NCI-H2081 treated with DMSO at 0.1 percent for 48 hours (cell line): ENCODE results near the gene PTPRK.

Source experiments
- DNase-seq: peaks from one replicate; lab custom pipeline; 2025; lab: John Stamatoyannopoulos, UW

PTPRK gene

DNA sequence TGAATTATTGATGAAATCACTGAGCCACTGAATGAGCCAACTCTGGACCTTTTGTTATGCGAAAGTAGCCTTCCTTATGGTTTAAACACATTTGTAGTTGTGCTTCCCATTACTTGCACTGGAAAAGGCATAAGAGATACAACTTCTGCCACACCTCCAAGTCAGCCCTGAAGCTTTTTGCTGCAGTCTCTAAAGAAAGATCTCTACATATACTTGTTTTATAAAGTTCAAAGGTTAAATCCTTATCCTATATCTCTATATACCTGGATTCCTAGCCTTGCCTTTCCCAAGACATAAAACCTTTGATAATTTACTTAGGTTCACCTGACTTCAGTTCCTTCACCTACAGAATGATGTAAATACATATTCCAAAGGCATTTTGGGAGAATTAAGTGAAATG is 132.0 kb downstream of the PTPRK start:
- no peak for DNase-seq

GRCh38 chr6:128380891-128381290 is 139.5 kb downstream of the PTPRK start:
- no peak for DNase-seq

DNA sequence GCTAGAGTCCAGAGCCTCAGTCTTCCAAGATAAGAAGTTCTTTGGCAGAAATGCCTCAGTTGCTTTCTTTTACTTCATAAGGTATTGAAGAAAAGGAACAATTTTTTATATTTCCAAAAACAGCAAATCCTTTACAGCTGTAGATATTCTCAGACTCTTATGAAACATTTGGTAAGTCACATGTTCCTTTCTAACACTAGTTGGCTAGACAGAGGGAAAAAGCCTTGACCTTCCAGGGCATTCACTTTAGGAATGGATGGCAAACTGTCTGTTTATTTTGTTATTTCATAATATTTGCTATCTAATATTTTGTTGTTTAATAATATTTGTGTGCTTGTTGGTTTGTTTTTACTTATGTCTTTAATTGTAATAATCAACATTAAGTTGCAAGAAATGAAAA is 140.8 kb downstream of the PTPRK start:
- DNase-seq: no peak

GRCh38 chr6:128376952-128377503 is 143.4 kb downstream of the PTPRK start:
- no peak for DNase-seq

DNA sequence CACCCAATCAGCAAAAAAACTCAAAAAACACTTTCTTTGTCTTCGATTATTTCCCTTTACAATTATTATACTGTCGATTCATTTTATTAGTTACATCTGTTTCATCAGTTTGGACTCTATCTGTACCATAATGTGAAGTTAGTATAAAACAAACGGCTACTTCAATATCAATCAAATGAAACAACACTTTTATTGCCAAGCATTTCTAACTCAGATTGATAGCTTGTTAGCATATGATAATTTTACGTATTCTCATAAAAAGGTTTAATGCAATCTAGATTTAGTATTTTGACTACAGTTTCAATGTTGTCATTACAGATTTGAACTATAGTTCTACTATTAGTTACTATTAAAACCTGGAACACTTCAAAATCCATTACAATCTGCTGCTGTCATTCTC is 149.3 kb downstream of the PTPRK start:
- DNase-seq: no peak

DNA sequence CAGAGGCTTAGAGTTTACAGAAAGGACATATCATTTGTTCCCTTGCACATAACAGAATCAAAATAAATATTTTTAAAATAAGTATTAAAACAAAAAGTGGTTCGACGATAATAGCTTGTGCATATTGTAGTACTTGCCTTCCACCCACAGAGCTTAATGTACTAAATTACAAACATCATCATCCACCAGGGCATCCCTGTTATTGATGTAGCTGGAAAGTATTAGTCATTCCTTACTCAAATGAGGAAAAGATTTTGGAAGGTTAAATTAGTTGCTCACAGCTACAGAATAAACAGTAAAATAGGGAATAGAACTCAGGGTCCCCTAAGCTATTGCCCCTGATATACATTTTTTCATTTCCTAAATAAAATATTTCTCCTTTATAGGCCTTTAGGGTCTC is 150.3 kb downstream of the PTPRK start:
- DNase-seq: no peak

- DNase-seq: no peak
Observed at GRCh38 chr6:128368213-128368944, 152.0 kb downstream of the PTPRK start.

DNA sequence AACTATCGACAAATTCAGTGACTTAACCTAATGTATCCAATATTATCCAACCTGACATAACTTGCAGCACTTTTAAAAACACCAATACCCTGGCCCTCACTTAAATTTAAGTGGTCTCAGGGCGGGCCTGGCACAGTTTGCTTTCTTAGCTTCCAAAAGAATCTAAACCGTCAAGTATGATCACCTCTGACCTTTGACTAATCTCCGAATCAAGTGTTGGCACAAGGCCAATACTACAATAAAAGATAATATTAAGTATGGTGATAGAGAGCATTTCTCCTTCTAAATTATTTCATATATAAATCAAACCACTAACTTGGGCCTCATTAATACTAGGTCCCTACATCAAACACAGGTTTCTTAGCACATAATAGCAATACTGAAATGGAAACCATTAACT is 153.0 kb downstream of the PTPRK start:
- DNase-seq: no peak

- DNase-seq: no peak
Observed at GRCh38 chr6:128365520-128366160, 154.8 kb downstream of the PTPRK start.

GRCh38 chr6:128364766-128365519 is 155.5 kb downstream of the PTPRK start:
- DNase-seq: no peak

DNA sequence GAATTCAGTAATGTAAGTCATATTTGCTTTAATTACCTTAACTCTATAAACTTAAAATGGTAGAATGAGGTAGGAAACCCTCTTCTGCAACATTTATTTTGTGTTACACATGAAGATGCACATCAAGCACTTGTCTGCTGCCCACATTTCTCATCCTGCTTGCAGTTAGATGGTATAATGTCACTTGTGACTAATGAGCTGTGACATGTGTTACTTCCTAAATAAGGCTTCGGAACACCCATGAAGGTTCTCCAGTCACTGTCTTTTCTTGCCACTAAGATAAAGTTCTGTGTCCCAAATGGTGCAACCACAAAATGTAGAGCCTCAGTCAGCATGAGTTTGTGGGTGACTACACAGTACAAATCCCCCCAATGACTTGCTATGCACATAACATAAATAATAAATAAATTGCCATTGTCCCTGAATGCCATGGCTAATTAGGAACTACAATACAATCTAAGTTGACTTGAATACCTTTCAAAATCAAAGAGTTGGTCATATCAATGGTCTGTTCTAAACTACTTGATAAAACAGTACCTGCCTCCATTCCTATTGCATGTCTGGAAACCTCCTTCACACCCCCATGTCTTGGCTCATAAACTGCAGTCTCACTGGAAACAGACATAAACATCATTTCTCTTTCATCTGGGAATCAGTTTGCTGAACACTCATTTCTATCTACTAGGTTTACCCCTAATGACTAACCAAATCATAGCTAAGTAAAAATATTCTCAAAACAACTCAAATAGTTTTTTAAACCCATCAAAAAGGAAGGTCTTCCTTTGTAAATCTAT is 157.2 kb downstream of the PTPRK start:
- no peak for DNase-seq

GRCh38 chr6:128361378-128361777 is 159.0 kb downstream of the PTPRK start:
- no peak for DNase-seq

DNA sequence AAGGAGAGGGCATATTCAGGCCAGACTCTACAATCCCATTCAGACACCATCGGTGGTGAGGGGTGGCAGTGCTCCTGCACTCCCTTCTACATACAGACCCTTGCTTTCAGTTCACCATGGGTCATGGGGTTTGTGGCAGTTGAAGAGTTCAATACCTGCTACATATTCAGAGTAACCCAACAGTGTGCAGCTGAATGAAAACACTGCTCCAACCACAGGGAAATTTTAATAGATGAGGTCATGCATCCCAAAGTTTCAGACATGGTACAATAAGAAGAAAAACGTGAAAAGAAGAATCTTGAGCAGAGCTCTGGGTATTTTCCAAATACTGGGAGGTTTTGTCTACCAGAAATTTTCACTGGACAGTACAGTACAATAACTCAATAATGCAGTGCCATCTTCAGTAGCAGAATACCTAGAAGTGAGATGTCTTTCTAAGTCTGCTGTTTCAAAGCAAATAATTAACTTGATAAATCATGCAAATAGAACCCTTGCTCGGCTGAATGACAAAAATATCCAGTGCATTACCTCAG is 162.1 kb downstream of the PTPRK start:
- DNase-seq: no peak

DNA sequence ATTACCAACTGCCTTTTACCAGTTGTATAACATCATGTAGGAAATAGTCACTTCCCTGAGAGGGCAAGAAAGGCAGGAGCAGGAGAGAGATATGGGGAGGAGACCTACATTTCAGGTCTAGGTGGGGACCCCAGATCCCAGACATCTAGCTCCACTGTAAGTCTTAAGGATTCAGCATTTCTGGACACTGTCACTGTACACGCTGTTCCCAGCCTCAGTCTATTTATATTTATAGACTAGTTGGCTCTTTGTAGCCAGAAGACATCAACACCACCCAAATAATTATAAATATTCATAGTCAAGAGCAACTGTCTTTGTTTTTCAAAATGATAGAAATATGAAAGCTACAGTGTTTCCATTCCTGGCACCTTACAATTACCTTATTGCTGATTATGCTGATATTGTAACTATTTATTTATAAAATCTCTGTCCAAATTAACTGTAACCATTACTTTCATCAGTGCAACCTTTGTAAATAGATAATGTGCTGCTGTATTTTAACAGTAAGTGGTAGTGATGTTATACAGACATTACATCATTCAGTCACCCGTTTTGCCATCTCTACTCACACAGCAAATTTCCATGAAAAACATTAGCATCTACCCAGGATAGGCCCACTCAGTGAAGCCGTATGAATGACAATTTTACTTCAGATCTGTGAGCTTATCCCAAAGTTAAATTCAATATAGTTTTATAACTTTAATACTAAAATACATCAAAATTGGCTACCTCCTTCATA is 162.8 kb downstream of the PTPRK start:
- DNase-seq: no peak

- DNase-seq: no peak
Observed at GRCh38 chr6:128352366-128352765, 168.0 kb downstream of the PTPRK start.

DNA sequence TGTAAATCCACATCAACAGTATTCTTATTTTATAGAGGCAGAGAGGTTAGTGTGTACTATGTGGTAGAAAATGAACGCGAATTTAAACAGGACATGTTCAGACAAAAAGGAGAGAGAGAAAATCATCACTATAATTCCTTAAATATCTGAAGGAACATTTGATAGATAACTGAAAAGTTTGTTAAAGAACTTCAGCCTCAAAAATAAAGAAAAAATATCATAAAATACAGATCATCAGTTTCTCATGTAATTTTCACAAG is 169.2 kb downstream of the PTPRK start:
- DNase-seq: no peak

GRCh38 chr6:128350416-128351254 is 169.8 kb downstream of the PTPRK start:
- DNase-seq: no peak

DNA sequence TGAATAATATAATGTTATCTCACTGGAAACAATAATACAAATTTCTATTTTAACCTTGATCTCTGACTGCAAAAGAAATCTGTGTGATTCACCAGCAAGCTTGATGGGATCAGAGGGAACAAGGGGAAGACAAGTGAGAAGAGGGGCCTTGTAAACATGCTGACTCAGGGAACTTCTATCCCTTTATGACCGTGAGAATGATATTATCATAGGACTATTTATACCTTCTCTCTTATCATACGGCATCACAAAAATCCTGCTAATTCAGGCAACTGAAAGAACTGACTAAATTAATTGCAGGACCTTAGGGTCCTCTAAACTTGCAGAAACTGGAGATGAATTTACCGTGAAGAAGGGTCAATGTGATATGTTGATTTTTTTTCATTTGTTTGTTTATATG is 173.3 kb downstream of the PTPRK start:
- DNase-seq: no peak

DNA sequence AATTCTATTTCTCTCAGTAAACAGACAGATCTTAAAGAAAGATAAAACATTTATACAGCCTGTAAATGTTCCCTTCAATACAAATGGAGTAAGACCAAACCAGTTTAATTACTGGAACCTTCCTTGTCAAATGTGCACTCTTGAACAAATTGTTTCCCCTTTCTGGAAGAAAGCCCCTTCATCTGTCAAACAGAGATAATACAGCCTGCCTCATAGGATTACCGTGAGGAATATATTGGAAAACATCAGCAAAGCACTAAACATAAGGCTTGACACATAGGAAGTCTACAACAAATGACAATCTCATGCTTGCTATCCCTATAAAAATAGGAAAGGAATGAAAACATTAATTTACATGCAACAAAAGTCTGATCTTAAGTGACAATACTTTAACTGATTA is 173.8 kb downstream of the PTPRK start:
- no peak for DNase-seq

- no peak for DNase-seq
Observed at GRCh38 chr6:128345278-128345677, 175.1 kb downstream of the PTPRK start.
